Activated T-helper 1 cell treated with anti-CD3 and anti-CD28 coated beads, Interleukin-2, amount 50 U/mL, for 16 hours (primary cell): Measurements from ENCODE around the gene AGPS.
A peak's percentile ranks its signal among the peaks of the same experiment; 100 is the strongest.
"Not testable (repeated sequence)": the region's sequence is repeated elsewhere in the genome, so short reads cannot be mapped to it uniquely, and the experiment has no call there.

Source experiments
- DNase-seq, 2 donors: peaks; one replicate each; pipeline ENCODE4 v3.0.0-alpha.2; 2020; ENCODE audit warnings: low read depth in 1 of 2, low spot score in 1 of 2

The AGPS gene

GRCh38 chr2:177392373-177393202, at the start of gene AGPS:
AGPS (plus strand) TSS chr2:177392773; CDS start chr2:177392790, 17 bp downstream.
- peak; percentile 51 to 62 for DNase-seq

- DNase-seq = no peak
Measured at GRCh38 chr2:177343773-177344172, 48.8 kb upstream of the AGPS start.

- no peak for DNase-seq
Measured at GRCh38 chr2:177344316-177344715, 48.3 kb upstream of the AGPS start.

GRCh38 chr2:177346192-177346591, 46.4 kb upstream of the AGPS start:
- DNase-seq = no peak

GRCh38 chr2:177347570-177347969, 45.0 kb upstream of the AGPS start:
- no peak for DNase-seq

- no peak for DNase-seq
Measured at GRCh38 chr2:177348118-177348654, 44.4 kb upstream of the AGPS start.

- DNase-seq = no peak
Measured at GRCh38 chr2:177348733-177349693, 43.6 kb upstream of the AGPS start.

GRCh38 chr2:177350624-177351023, 41.9 kb upstream of the AGPS start:
- not testable (repeated sequence) for DNase-seq

GRCh38 chr2:177351121-177351520, 41.5 kb upstream of the AGPS start:
- not testable (repeated sequence) for DNase-seq

- no peak for DNase-seq
Measured at GRCh38 chr2:177352441-177353186, 40.0 kb upstream of the AGPS start.

- no peak for DNase-seq
Measured at GRCh38 chr2:177353187-177353478, 39.4 kb upstream of the AGPS start.

- DNase-seq = not testable (repeated sequence)
Measured at GRCh38 chr2:177354541-177354940, 38.0 kb upstream of the AGPS start.

GRCh38 chr2:177355874-177356273, 36.7 kb upstream of the AGPS start:
- DNase-seq = no peak

- DNase-seq = no peak
Measured at GRCh38 chr2:177359836-177360595, 32.6 kb upstream of the AGPS start.

GRCh38 chr2:177362499-177362898, 30.1 kb upstream of the AGPS start:
- no peak for DNase-seq

- no peak for DNase-seq
Measured at GRCh38 chr2:177363332-177363731, 29.2 kb upstream of the AGPS start.

GRCh38 chr2:177365764-177366163, 26.8 kb upstream of the AGPS start:
- DNase-seq = not testable (repeated sequence)

GRCh38 chr2:177368023-177368422, 24.6 kb upstream of the AGPS start:
- DNase-seq = not testable (repeated sequence)

GRCh38 chr2:177379354-177379753, 13.2 kb upstream of the AGPS start:
- DNase-seq = no peak

- no peak for DNase-seq
Measured at GRCh38 chr2:177380181-177380580, 12.4 kb upstream of the AGPS start.
